ENCODE measurements around the gene CTAGE1.
"Not testable (repeated sequence)": the region's sequence is repeated elsewhere in the genome, so short reads cannot be mapped to it uniquely, and the experiment has no call there.

The CTAGE1 gene

GRCh38 chr18:22417496-22418188 lies at the start of gene CTAGE1:
Gene CTAGE1, minus strand, starts transcription at chr18:22417915. Its CDS starts 104 bp downstream, at chr18:22417811.
- DNase-seq (ENCODE audit: low read depth in 2 of 2) = no peak

GRCh38 chr18:22466608-22467395 lies 49.1 kb upstream of the CTAGE1 start:
- DNase-seq (ENCODE audit: low read depth in 2 of 2) = no peak

- DNase-seq (ENCODE audit: low read depth in 2 of 2) = no peak
These were observed 48.2 kb upstream of the CTAGE1 start for GRCh38 chr18:22465859-22466457.

- DNase-seq (ENCODE audit: low read depth in 2 of 2) = no peak
These were observed 45.4 kb upstream of the CTAGE1 start for GRCh38 chr18:22463076-22463475.

GRCh38 chr18:22459491-22459890 lies 41.8 kb upstream of the CTAGE1 start:
- DNase-seq (ENCODE audit: low read depth in 2 of 2) = no peak

GRCh38 chr18:22457524-22457923 lies 39.8 kb upstream of the CTAGE1 start:
- no peak for DNase-seq (ENCODE audit: low read depth in 2 of 2)

- DNase-seq (ENCODE audit: low read depth in 2 of 2) = no peak
These were observed 38.8 kb upstream of the CTAGE1 start for GRCh38 chr18:22456547-22456946.

GRCh38 chr18:22456116-22456480 lies 38.4 kb upstream of the CTAGE1 start:
- DNase-seq (ENCODE audit: low read depth in 2 of 2) = no peak

- DNase-seq (ENCODE audit: low read depth in 2 of 2) = no peak
These were observed 37.9 kb upstream of the CTAGE1 start for GRCh38 chr18:22455425-22456115.

- DNase-seq (ENCODE audit: low read depth in 2 of 2) = no peak
These were observed 35.6 kb upstream of the CTAGE1 start for GRCh38 chr18:22453315-22453714.

GRCh38 chr18:22452226-22452668 lies 34.5 kb upstream of the CTAGE1 start:
- DNase-seq (ENCODE audit: low read depth in 2 of 2) = no peak

- DNase-seq (ENCODE audit: low read depth in 2 of 2) = no peak
These were observed 34.1 kb upstream of the CTAGE1 start for GRCh38 chr18:22451796-22452195.

GRCh38 chr18:22450766-22451165 lies 33.1 kb upstream of the CTAGE1 start:
- DNase-seq (ENCODE audit: low read depth in 2 of 2) = not testable (repeated sequence)

- not testable (repeated sequence) for DNase-seq (ENCODE audit: low read depth in 2 of 2)
These were observed 32.6 kb upstream of the CTAGE1 start for GRCh38 chr18:22450318-22450717.

- not testable (repeated sequence) for DNase-seq (ENCODE audit: low read depth in 2 of 2)
These were observed 32.0 kb upstream of the CTAGE1 start for GRCh38 chr18:22449753-22450152.

- DNase-seq (ENCODE audit: low read depth in 2 of 2) = no peak
These were observed 30.5 kb upstream of the CTAGE1 start for GRCh38 chr18:22448238-22448637.

- DNase-seq (ENCODE audit: low read depth in 2 of 2) = no peak
These were observed 30.1 kb upstream of the CTAGE1 start for GRCh38 chr18:22447792-22448191.

GRCh38 chr18:22446911-22447310 lies 29.2 kb upstream of the CTAGE1 start:
- DNase-seq (ENCODE audit: low read depth in 2 of 2) = no peak

GRCh38 chr18:22446325-22446724 lies 28.6 kb upstream of the CTAGE1 start:
- no peak for DNase-seq (ENCODE audit: low read depth in 2 of 2)

- DNase-seq (ENCODE audit: low read depth in 2 of 2) = no peak
These were observed 23.9 kb upstream of the CTAGE1 start for GRCh38 chr18:22441638-22442037.

GRCh38 chr18:22439447-22439846 lies 21.7 kb upstream of the CTAGE1 start:
- DNase-seq (ENCODE audit: low read depth in 2 of 2) = no peak

- no peak for DNase-seq (ENCODE audit: low read depth in 2 of 2)
These were observed 18.4 kb upstream of the CTAGE1 start for GRCh38 chr18:22436136-22436535.
